ENCODE data around the gene FKBP2.

DNA sequence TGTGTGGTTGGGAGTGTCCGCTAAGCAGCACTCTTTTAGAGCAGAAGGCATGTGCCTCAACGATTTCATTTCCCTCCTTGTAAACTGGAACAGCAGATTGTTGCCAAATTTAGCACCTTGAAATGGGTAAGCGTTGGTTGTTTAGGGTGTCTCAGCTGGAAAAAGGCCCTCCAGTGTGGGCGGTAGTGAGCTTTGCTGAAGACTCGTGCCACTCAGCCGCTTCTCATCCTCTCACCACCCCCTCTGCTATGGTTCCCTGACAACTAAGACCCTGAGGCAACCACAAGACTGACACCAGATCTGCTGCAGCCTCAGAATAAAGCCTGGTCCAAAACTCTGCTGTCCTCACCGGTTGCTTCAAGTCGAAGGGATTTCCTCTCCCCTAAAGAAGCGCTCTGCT lies 44.3 kb upstream of the FKBP2 start:
- no peak for TF ChIP-seq EZH2 (IDR thresholded peaks at IDR 0.05; ENCODE audit: insufficient read depth, poor library complexity, severe bottlenecking)
- TF ChIP-seq EZH2phosphoT487 (IDR thresholded peaks at IDR 0.05; ENCODE audit: insufficient read depth, low read depth), result no peak
